GM19397 (cell line): Measurements from ENCODE around the gene C10orf95.
"Not testable (repeated sequence)": the region's sequence is repeated elsewhere in the genome, so short reads cannot be mapped to it uniquely, and the experiment has no call there.

Source experiments
- ATAC-seq: cut with Tn5 transposase; IDR thresholded peaks from one replicate; pipeline ENCODE4 v1.9.1; 2021; ENCODE audit warnings: mild to moderate bottlenecking, moderate library complexity; ENCODE audit not compliant: unreplicated experiment

Gene C10orf95

GRCh38 chr10:102451105-102451969 is at the start of gene C10orf95:
Gene C10orf95 (minus strand): TSS chr10:102451543. CDS start chr10:102451093, 450 bp downstream.
- ATAC-seq, result no peak

GRCh38 chr10:102500686-102501085 is 49.3 kb upstream of the C10orf95 start:
- not testable (repeated sequence) for ATAC-seq

- ATAC-seq, result no peak
Observed at GRCh38 chr10:102499356-102499755, 48.0 kb upstream of the C10orf95 start.

- ATAC-seq, result no peak
Observed at GRCh38 chr10:102497545-102497944, 46.2 kb upstream of the C10orf95 start.

- ATAC-seq, result no peak
Observed at GRCh38 chr10:102493771-102494170, 42.4 kb upstream of the C10orf95 start.

- no peak for ATAC-seq
Observed at GRCh38 chr10:102492983-102493382, 41.6 kb upstream of the C10orf95 start.

GRCh38 chr10:102492344-102492939 is 41.1 kb upstream of the C10orf95 start:
- no peak for ATAC-seq

GRCh38 chr10:102491136-102491535 is 39.8 kb upstream of the C10orf95 start:
- ATAC-seq, result no peak

- no peak for ATAC-seq
Observed at GRCh38 chr10:102485093-102485784, 33.9 kb upstream of the C10orf95 start.

GRCh38 chr10:102484021-102484420 is 32.7 kb upstream of the C10orf95 start:
- ATAC-seq, result no peak

- ATAC-seq, result no peak
Observed at GRCh38 chr10:102480396-102480795, 29.1 kb upstream of the C10orf95 start.

GRCh38 chr10:102479651-102480050 is 28.3 kb upstream of the C10orf95 start:
- ATAC-seq, result no peak

- ATAC-seq, result no peak
Observed at GRCh38 chr10:102476466-102477141, 25.3 kb upstream of the C10orf95 start.

- ATAC-seq, result no peak
Observed at GRCh38 chr10:102475451-102476040, 24.2 kb upstream of the C10orf95 start.

GRCh38 chr10:102473445-102474331 is 22.3 kb upstream of the C10orf95 start:
- ATAC-seq, result no peak

- no peak for ATAC-seq
Observed at GRCh38 chr10:102470579-102471546, 19.5 kb upstream of the C10orf95 start.

- ATAC-seq, result no peak
Observed at GRCh38 chr10:102468683-102469082, 17.3 kb upstream of the C10orf95 start.

- ATAC-seq, result no peak
Observed at GRCh38 chr10:102467971-102468438, 16.7 kb upstream of the C10orf95 start.
